Panc1 (cell line): ENCODE data around the gene SLC38A1. TPM values are rescaled to one million over a fixed set of nuclear protein-coding genes. Genes with fewer than 3 reads are reported as not detected.

Experiments
- ATAC-seq: fragments of 200-7000 bp; cut with Tn5 transposase; 2 replicates; pipeline ENCODE4 v1.9.1; 2020; ENCODE audit warnings: mild to moderate bottlenecking, moderate library complexity
- BruUV-seq: library from RNA; stranded (reverse); fragments of 400-500 nt; replicated peaks from 2 replicates; lab custom pipeline; 2021; lab: Mats Ljungman, UMichigan
- CTCF ChIA-PET: fragments of 300-600 bp; sonication (Branson Sonifier 250); formaldehyde crosslinking; loops from one replicate; lab custom pipeline; 2022; ENCODE audit warnings: antibody characterized with exemption; lab: Charles Lee
- POLR2A ChIA-PET: fragments of 300-600 bp; sonication (Branson Sonifier 250); formaldehyde crosslinking; loops from one replicate; lab custom pipeline; 2022; ENCODE audit warnings: antibody characterized with exemption; lab: Charles Lee
- DNase-seq: peaks from one replicate; pipeline ENCODE4 v3.0.0-alpha.2; 2010; ENCODE audit warnings: low read depth, low spot score
- H3K27ac ChIP-seq: 2 replicates; pipeline ENCODE4 v1.5.1; 2011; ENCODE audit warnings: mild to moderate bottlenecking, low read length, inconsistent platforms
- H3K27me3 ChIP-seq: fragments of 200-500 bp; sonication (Bioruptor generic); 2 replicates; pipeline ENCODE4 v1.6.0; 2014; ENCODE audit warnings: low read length, inconsistent platforms; ENCODE audit not compliant: control insufficient read depth, insufficient read depth
- H3K36me3 ChIP-seq: fragments of 200-500 bp; sonication (Bioruptor generic); 2 replicates; pipeline ENCODE4 v1.5.1; 2014; ENCODE audit warnings: inconsistent platforms, mild to moderate bottlenecking, low read length, moderate library complexity; ENCODE audit not compliant: control insufficient read depth, insufficient read depth
- H3K4me1 ChIP-seq: 2 replicates; pipeline ENCODE4 v1.5.1; 2011; ENCODE audit warnings: inconsistent platforms, mild to moderate bottlenecking, low read length, moderate library complexity; ENCODE audit not compliant: control insufficient read depth, insufficient read depth
- H3K4me3 ChIP-seq, 2 experiments: 2 replicates each; pipeline ENCODE4 v1.5.1; 2011 to 2012; ENCODE audit warnings: low read depth in 2 of 2, low read length in 2 of 2, mild to moderate bottlenecking in 2 of 2, inconsistent platforms in 1 of 2, moderate library complexity in 1 of 2
- H3K9me3 ChIP-seq: fragments of 200-500 bp; sonication (Bioruptor generic); 2 replicates; pipeline ENCODE4 v1.5.1; 2014; ENCODE audit warnings: low read depth, mild to moderate bottlenecking, inconsistent platforms, low read length, moderate library complexity; ENCODE audit not compliant: control insufficient read depth, insufficient read depth
- CTCF ChIP-seq: fragments of 450-650 bp; IDR thresholded peaks from 2 replicates; pipeline ENCODE4 v1.5.1; 2017; ENCODE audit warnings: mild to moderate bottlenecking
- POLR2AphosphoS5 ChIP-seq: IDR thresholded peaks from 2 replicates; pipeline ENCODE4 v1.6.1; 2012; ENCODE audit warnings: mild to moderate bottlenecking, low read depth, low read length, moderate library complexity
- REST ChIP-seq, 2 experiments: IDR thresholded peaks; 2 replicates each; pipeline ENCODE4 v1.6.1; 2011 to 2012; ENCODE audit warnings: low read depth in 2 of 2, control low read depth in 1 of 2, low read length in 1 of 2, mild to moderate bottlenecking in 1 of 2, moderate library complexity in 1 of 2; ENCODE audit not compliant: insufficient read depth in 1 of 2
- SIN3A ChIP-seq: IDR thresholded peaks from 2 replicates; pipeline ENCODE4 v1.6.1; 2012; ENCODE audit warnings: low read depth, mild to moderate bottlenecking, low read length, moderate library complexity, borderline replicate concordance; ENCODE audit not compliant: insufficient read depth
- TCF7L2 ChIP-seq: IDR thresholded peaks from 2 replicates; pipeline ENCODE4 v1.6.1; 2011; ENCODE audit warnings: mild to moderate bottlenecking, low read depth, low read length, inconsistent platforms
- in situ Hi-C: cut with HindIII; loops from 2 replicates; pipeline ENCODE4 v1.10.0; 2016; ENCODE audit warnings: low sequenced_read_pairs, low pct_unique_long_range_greater_than_20kb
- intact Hi-C: fragments of 100-400 bp; cut with micrococcal nuclease; formaldehyde crosslinking; loops from one replicate; pipeline ENCODE4 v1.10.0; 2022; ENCODE audit not compliant: unreplicated experiment
- total RNA-seq: library from RNA; stranded (reverse); gene quantifications from one replicate; pipeline ENCODE4 v1.2.1, GENCODE V29; 2021; ENCODE audit not compliant: unreplicated experiment

SLC38A1 gene
- total RNA-seq, 1 experiment from 2014 or later, result 127 TPM

GRCh38 chr12:46246021-46246700, 22.7 kb downstream of the SLC38A1 start:
- ChIA-PET POLR2A (no interaction called here), CTCF (no interaction called here)
- TF ChIP-seq POLR2AphosphoS5 (no peak), TCF7L2 (no peak), CTCF (no peak)
- Histone ChIP-seq H3K4me1 (no peaks in the 10 kb centered on the region), H3K27ac (no peak overlapping the region), H3K27me3 (no peaks in the 10 kb centered on the region), H3K36me3 (no peaks in the 10 kb centered on the region; the same call in 1 of the 2 replicates), H3K4me3 (no peak overlapping the region), H3K9me3 (no peaks in the 10 kb centered on the region; the same call in 1 of the 2 replicates)
- no TSS peak for BruUV-seq
- DNase-seq, result no peak
- ATAC-seq, result no peak
- in situ Hi-C loops (no loop called here), intact Hi-C loops (no loop called here)

DNA sequence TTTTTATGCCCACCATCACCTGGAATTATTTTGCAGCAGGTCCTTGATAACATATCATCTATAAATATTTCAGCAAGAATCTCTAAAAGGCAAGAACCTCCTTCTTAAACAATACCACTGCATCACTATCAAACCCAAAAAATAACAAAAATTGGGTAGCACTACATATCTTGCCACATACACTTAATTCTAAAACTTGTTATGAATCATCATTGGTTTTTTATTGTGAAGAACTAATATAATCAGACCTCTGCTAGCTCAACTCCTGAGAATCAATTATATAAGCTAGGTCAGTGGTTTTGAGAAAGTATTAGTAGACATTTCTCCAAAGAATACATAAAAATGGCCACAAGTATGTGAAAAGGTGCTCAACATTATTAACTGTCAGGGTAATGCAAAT, 23.8 kb downstream of the SLC38A1 start:
- H3K36me3 ChIP-seq, result no peaks in the 10 kb centered on the region; the same call in 1 of the 2 replicates
- H3K27ac ChIP-seq, result no peak overlapping the region
- ATAC-seq (no peak), DNase-seq (no peak)
- TF ChIP-seq POLR2AphosphoS5 (no peak), REST (IDR thresholded peaks at IDR 0.05; ENCODE audit: insufficient read depth in 1 of 2, low read depth in 2 of 2, low read length in 1 of 2) (no peak), SIN3A (no peak), TCF7L2 (no peak), CTCF (no peak)
- no peaks in the 10 kb centered on the region for H3K4me1 ChIP-seq
- no TSS peak for BruUV-seq
- POLR2A ChIA-PET, result no interaction called here
- no peaks in the 10 kb centered on the region; the same call in 1 of the 2 replicates for H3K9me3 ChIP-seq
- intact Hi-C loops, result no loop called here
- CTCF ChIA-PET, result no interaction called here
- no peak overlapping the region for H3K4me3 ChIP-seq
- no peaks in the 10 kb centered on the region for H3K27me3 ChIP-seq
- in situ Hi-C loops, result no loop called here
